Prostate gland (tissue), 2 donors: ENCODE data around the gene CRYZL1.
"Not testable (repeated sequence)": the region's sequence is repeated elsewhere in the genome, so short reads cannot be mapped to it uniquely, and the experiment has no call there.

ENCODE experiments used
- POLR2A ChIP-seq: fragments of 450-650 bp; IDR thresholded peaks from one replicate; pipeline ENCODE4 v1.6.1; 2016; ENCODE audit warnings: antibody characterized with exemption, mild to moderate bottlenecking
- POLR2AphosphoS5 ChIP-seq: sonication (generic); formaldehyde crosslinking; IDR thresholded peaks from one replicate; pipeline ENCODE4 v1.6.1; 2017; ENCODE audit warnings: antibody characterized with exemption
- TF ChIP-seq, protein P1 (sequence below), 4 experiments: fragments of 200-600 bp in 2 of 4; fragments of 450-650 bp in 2 of 4; sonication (generic) in 2 of 4; IDR thresholded peaks; 1 replicate in 3 of 4; 2 replicates in 1 of 4; pipeline ENCODE4 v1.5.1; 2016 to 2019; ENCODE audit warnings: antibody characterized with exemption in 4 of 4, mild to moderate bottlenecking in 2 of 4, moderate library complexity in 2 of 4

DNA sequence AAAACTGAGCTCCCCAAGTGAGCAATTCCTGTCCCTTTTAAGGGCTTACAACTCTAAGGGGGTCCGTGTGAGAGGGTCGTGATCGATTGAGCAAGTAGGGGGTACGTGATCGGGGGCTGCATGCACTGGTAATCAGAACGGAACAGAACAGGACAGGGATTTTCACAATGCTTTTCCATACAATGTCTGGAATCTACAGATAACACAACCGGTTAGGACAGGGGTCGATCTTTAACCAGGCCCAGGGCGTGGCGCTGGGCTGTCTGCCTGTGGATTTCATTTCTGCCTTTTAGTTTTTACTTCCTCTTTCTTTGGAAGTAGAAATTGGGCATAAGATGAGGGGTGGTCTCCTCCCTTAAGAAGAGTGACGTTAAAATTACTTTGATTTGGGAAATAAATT is 24.0 kb downstream of the CRYZL1 start:
- TF ChIP-seq, protein P1, sequence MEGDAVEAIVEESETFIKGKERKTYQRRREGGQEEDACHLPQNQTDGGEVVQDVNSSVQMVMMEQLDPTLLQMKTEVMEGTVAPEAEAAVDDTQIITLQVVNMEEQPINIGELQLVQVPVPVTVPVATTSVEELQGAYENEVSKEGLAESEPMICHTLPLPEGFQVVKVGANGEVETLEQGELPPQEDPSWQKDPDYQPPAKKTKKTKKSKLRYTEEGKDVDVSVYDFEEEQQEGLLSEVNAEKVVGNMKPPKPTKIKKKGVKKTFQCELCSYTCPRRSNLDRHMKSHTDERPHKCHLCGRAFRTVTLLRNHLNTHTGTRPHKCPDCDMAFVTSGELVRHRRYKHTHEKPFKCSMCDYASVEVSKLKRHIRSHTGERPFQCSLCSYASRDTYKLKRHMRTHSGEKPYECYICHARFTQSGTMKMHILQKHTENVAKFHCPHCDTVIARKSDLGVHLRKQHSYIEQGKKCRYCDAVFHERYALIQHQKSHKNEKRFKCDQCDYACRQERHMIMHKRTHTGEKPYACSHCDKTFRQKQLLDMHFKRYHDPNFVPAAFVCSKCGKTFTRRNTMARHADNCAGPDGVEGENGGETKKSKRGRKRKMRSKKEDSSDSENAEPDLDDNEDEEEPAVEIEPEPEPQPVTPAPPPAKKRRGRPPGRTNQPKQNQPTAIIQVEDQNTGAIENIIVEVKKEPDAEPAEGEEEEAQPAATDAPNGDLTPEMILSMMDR (IDR thresholded peaks at IDR 0.05), result not testable (repeated sequence)
- not testable (repeated sequence) for TF ChIP-seq POLR2A, POLR2AphosphoS5
